OCI-LY1 (cell line): ENCODE results near the gene SIRPA.

Source experiments
- CTCF ChIP-seq: fragments of 200-600 bp; sonication (generic), shearing (Covaris generic); IDR thresholded peaks from 2 replicates; pipeline ENCODE4 v1.5.1; 2017; ENCODE audit warnings: mild to moderate bottlenecking, antibody characterized with exemption, low read length, moderate library complexity, mixed read lengths
- EZH2 ChIP-seq: fragments of 200-600 bp; sonication (generic), shearing (Covaris generic); IDR thresholded peaks from 2 replicates; pipeline ENCODE4 v1.8.0; 2017; ENCODE audit warnings: borderline replicate concordance, mixed run types, mild to moderate bottlenecking, antibody characterized with exemption, low read length, moderate library complexity, mixed read lengths

DNA sequence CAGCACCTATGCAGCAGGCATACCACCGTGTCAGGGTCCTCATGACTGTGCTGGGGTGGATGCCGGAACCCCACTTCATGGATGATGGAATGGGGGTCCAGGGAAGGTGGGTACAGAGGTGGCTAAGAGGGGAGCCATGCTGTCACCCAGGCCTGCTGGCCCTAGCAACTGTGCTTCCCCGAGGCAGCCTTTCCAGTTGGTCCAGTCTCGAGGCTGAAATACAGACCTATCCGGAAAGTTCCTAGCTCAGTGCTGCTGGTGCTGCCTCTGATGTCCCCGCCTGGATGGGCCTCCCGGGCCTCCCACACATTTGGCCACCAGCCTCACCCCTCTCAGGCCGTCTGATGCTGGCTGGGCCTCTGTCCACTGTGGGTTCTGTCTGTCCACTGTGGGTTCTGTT is 17.4 kb downstream of the SIRPA start:
- TF ChIP-seq CTCF: no peak
- TF ChIP-seq EZH2: no peak
